Stimulated activated CD8-positive, alpha-beta memory T cell treated with anti-CD3 and anti-CD28 coated beads, Interleukin-12 subunit alpha, Interleukin-12 subunit beta, amount 100 ng/mL, for 1 hour (primary cell): ENCODE data around the gene PNPLA8.
A peak's percentile ranks its signal among the peaks of the same experiment; 100 is the strongest.
"Not testable (repeated sequence)": the region's sequence is repeated elsewhere in the genome, so short reads cannot be mapped to it uniquely, and the experiment has no call there.

Experiments
- DNase-seq: peaks from one replicate; pipeline ENCODE4 v3.0.0-alpha.2; 2020; ENCODE audit warnings: low read depth

Gene PNPLA8

DNA sequence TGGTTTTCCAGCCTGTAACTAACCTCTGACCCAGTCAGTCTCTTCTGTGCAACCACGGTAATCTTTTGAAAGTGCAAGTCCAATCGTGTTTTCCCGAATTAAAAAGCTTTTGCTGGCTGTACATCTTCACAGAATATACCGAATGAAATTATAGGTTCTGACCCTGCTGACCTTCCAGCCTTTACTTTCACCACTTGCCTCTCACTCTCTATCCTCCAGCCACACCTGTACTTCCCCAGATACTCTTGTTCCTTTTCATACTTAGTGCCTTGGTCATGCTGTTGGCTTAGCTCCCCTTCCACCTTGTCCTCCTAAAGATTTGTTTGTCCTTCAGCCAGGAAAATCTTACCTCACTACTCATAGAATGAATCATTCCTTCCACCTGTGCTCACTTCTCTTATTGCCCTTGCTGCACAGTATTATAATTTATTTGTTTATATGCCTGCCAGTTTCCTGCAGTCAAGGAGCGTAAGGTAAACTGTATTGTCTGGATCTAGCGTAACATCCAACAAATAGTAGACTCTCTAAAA, 2.3 kb upstream of the PNPLA8 start:
- DNase-seq, result no peak

DNA sequence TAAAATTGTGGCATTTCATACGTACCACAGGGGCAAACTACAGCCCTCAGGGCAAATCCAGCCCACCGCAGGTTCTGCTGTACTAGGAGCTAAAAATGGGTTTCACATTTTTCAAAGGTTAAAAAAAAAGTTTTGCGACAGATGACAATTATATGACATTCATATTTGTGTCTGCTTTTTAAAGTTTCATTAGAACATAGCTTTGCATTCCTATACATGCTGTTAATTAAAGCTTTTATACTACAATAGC, 758 bp upstream of the PNPLA8 start:
- no peak for DNase-seq

DNA sequence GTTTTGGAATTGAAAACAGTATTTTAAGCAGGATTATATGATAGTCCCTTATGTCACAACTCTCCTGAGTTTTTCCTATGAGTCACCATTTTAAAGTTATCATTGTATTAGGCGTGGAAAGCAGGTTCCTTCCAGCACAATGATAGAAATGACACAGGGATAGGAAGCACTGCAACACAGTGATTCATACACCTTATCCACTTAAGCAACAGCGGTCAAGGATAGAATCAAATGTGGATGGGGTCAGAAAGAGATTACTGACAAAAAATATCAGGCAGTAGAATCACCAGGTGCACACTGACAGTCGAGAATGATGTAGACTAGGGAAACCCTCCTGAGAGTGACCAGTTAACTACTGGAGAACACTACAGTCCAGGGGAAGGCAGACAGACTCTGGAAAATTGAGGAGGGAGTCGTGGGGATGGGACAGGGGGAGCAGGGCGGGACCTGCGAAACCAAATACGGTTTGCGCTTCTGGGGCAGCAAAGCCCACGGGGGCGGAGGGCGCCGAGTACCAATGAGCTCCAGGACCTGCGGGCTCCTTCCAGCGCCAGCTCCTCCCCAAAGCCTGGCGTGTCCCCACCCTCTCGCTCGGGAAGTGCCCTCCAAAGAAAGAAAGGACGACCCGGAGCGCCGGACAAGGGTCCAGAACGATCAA, 479 bp downstream of the PNPLA8 start:
- no peak for DNase-seq

DNA sequence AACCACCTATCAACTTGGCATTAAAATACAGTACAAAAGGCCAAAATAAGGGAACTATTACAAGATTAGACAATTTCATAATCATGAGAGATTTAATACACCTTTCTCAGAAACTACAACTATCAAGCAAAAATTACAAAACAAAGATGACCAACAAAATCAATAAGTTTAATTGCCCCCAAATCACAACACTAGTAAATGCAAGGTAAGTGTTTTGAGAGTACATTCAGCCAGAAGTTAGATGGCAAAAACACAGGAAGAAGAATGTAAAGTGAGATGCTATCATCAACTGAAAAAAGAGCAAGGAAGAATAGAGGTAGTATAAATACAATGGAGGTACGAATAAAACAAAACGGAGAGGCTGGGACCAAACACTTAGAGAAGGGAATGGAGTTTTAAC, 3.2 kb downstream of the PNPLA8 start:
- DNase-seq, result no peak

DNA sequence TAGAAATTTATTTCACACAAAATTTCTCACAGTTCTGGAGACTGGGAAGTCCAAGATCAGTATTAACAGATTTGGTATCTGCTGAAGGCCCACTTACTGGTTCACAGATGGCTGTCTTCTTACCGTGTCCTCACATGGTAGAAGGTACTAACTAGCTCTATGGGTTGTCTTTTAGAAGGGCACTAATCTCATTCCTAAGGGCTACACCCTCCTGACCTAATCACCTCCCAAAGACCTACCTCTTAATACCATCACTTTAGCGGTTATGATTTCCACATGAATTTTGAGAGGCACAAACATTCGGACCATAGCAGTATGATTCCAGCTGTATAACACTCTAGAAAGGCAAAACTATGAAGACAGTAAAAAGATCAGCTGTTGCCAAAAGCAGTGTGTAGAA, 8.0 kb downstream of the PNPLA8 start:
- no peak for DNase-seq

DNA sequence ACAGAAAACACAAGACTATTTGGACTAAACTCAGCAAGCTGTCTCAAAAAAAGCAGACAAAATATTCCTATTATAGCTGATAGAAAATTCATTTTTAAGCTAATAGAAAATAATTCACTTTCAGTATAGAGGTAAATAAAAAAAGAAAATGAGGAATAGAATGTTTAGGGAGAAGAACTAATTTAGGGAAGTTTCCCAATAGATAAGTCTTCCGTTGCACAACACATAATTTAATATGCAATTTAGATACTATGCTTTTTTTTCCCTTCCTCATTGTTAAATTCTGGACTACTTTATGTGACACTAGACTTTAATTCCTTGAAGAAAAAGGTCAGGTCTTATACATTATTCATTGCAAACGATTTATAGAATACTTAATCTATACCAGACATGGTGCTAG, 10.3 kb downstream of the PNPLA8 start:
- no peak for DNase-seq

DNA sequence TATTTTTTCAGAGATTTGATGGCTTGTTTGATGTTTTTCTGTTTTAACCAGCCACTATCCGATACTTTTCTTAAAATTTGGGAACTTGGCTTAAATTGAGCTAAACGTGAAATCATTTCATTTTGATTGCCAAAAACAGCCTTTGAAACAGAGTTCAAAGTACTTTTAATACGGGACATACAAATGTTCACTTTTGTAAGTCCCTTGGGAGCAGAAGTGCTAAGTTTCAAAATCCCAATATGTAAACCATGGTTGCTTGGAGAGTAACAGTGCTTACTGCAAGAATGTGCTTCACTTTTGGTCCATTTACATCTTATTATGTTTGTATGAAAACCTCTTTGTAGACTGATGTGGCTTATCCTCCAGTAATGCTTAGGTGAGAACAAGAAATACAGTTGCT, 10.9 kb downstream of the PNPLA8 start:
- no peak for DNase-seq

DNA sequence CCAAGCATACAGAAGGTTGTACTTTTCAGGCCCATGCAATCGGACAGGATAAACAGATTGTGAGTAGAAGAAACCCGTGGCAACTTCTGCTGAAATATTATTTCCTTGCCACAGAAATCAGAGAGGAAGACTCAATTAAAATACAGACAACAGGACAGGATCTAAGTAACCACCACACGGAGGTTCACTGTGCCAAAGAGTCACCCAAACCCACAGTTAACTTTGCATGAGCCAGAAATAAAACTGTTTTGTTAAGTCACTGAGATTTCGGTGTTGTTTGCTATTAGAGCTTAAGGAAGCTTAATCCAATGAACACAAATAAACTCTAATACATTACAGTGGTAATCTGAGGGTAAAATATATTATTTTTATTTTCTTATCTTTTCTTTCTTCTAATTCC, 14.0 kb downstream of the PNPLA8 start:
- no peak for DNase-seq

DNA sequence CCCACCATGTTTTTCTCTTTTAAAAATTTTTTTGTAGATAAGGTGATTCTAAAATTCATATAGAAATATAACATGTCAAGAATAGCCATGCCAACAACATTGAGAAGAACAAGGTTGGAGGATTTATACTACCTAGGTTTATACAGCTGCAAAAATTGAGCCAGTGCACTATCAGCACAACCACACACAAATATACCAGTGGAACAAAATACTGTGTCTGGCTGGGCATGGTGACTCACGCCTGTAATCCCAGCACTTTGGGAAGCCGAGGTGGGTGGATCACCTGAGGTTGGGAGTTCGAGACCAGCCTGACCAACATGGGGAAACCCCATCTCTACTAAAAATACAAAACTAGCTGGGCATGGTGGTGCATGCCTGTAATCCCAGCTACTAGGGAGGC, 21.4 kb downstream of the PNPLA8 start:
- DNase-seq, result not testable (repeated sequence)

DNA sequence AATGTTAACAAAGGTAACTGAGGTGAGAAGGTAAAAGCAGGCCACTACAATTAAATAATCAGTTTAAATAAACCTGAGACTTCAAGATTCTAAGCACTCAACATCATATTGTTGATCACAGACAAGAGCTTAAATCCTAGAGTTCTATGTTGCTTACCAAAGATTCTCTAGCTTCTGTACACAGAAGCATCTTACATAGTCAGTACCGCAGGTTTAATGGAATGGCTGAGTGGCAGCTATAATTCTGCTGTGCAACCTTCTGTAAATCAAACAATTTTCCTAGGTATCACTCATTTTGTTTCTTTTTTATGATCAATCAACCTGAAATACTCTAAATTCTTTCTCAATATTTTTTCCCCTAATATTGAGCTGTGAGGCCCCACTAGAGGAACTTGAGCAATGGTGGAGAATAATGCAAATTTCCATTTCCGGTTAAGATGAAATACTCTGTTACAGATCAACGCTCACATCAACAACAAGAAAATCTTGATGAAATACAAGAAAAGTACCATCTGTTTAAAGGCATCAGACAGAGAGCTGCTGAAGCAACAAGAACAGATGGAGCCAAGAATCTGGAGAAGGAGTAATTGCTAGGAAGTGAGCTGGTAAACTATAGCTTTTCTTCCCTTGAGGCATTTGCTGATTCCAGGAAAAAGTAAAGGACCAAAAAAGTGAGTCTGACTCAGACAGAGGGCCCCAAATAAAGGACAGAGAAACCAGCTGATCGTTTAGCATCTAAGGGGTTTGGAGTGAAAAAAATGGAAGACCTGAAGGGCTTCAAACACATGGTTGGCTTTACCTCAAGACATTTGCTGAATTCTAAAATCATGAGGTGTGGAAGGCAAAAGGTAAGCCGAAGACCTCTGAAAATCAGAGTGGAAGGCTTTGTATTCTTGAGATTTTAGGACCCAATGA, 22.6 kb downstream of the PNPLA8 start:
- DNase-seq, result no peak

DNA sequence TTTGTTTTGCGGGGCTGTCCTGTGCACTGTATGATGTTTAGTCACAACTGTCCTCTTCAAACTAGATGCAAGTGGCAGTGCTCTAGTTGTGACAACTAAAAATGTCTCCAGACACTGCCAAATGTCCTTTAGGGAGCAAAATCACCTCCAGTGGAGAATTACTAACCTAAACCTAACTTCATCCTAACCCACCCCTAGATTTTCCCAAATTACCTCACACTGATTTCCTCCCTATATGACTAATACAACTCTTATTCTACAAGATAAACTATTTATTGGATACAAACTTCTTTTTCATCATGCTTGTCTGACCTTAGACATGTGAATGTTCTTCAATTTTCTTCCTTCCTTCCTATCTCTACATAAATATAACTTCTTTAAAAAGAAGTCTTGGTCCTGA, 26.4 kb downstream of the PNPLA8 start:
- no peak for DNase-seq

DNA sequence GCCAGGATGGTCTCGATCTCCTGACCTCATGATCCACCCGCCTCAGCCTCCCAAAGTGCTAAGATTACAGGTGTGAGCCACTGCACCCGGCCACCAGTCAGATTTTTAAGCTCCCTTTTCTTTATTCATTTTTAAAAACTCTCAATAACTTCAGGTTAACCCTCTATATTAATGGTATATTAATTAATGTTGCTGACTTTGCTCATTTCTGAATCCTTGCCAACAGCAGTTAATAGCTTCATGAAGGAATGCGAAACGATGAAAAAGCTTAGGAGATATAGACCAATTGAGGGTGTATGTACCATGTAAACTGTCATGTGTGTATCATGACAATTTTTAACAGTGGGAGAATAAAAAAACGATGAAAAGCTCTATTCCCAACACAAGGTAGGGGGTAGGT, 27.5 kb downstream of the PNPLA8 start:
- no peak for DNase-seq

DNA sequence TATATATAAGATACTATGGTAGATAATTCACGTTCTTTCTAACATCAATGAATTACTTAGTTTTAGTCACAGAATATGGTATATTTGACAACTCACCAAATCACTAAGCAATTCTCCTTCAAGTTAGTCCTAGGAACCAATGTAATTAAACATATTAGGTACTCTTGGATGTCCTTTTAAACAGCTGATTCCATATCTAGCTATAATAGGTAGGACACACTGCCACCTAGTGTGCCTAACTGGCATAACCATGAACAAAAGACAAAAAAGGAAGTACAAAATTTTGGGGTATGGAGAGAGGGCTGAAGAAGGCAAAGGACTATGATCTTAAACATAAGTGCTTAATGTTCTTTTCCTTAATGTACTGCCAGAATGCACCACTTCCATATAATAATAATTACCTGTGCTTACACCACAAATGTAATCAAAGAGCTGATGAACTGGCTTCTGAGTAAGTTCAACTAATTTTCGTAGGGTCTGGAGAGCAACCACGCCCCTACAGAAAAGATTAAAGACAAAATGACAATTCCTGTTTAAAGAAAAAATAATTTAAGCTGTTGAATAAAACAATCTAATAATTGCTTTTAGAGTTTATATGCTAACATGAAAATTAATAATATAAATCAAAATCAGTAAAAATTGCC, 28.7 kb downstream of the PNPLA8 start:
- peak; percentile 20 for DNase-seq

DNA sequence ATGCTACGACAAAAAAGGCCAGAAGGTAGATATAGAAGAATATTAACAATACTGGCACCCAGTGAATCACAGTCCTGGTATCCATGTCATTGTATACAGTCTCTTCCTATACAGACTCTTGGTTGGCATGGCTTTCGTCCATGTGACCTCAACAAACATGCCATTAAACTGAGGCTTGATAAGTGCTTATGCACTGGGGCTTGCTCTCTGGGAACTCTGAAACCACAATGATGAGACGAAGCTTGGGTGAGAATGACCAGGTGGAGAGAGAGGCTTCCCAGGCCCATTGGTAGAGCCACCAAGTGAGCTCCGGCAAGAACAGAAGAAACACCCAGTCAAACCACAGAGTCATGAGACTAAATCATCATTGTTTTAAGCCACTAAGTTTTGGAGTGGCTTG, 33.2 kb downstream of the PNPLA8 start:
- no peak for DNase-seq

DNA sequence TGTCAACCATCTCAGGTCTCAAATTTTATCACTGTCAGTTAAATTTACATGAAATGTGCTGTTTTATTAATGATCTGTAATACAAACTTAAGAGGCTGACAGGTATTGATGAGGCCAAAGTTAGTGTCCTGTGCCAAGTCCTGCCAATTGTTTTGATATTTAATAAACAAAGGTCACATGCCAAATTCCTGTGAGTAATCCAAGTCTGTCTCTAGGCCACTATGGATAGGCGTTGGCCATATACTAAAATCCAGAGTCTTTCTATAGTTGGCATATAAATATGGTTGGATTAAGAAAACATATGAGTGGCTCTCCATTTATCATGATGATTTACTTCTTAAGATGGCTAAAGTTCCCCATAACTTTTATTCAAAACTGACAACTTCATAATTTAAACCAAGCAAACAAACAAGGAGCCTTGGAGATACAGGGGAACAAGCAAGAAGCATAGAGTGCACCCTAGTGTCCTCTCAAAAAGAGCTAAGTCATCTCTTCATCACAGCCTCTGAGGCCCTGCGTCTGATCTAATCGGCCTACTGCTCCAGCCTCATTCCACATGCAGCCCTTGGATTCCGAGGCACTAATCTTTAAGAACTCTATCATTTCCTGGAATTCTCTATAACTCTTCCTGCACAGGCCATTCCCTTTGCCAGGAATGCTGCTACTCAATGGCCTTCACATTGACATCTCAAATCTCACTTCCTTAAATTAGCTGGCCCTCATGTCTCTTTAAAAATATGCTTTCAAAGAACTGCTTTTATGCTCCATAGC, 37.0 kb downstream of the PNPLA8 start:
- DNase-seq, result no peak

DNA sequence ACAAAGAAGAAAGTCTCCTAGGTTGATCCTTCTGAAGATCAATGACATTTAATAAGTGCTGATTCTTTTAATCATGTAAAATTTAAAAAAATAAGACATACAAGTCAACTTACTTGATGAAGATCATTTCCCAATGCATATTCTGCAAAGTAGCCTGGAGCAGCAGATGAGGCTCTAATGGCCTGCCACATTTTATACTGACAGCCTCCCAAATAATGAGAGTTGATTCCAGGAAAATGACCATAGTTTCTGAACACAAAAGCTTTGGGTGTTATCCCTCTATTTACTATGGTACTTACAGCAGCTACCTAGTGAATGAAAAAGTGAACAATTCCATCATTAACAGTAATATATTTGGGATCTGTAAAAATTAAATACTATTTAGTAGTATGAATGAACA, 38.3 kb downstream of the PNPLA8 start:
- no peak for DNase-seq

DNA sequence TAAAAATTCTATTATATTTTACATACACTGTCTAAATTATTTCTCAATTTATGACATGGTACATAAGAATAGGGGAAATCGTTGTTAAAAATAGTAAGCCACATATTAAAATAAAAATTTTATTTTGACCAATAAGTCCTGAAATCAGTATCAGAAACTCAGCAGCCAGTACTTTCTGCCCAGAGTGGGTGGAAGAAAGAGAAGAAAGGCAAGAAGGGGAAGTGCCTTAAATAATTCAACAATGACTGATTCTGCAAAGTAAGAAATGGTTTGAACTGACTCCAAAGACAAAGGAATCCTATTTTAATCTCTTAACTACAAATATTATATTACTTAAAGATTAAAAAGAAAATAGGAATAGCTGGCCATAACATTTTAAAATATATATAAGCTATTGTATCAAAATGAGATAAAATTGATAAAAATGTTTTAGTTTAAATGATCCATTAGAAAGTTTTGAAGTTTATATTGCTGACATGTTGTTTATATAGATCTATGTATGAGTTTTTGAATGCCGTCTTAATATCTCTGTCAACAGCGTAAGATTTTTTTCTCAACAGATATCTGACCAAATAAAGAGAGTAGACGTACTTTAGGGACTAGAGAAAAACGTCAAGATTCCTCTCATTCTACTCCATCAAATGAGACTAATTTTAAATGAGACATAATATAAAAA, 39.5 kb downstream of the PNPLA8 start:
- DNase-seq, result no peak

DNA sequence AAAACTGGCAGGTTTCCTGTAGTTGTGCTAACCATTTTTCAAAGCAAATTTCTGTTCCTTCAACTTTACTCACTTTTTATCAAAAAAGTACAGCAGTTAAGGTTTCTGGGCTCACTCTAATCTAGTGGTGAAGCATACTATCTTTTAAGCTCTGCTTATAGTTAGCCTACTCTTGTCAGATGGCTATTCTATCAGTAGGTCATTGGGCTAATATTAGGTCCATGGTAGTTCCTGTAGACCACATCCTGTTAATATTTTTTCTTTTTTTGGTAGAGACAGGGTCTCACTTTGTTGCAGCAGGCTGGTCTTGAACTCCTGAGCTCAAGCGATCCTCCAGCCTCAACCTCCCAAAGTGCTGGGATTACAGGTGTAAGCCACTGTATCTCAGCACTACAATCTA, 41.8 kb downstream of the PNPLA8 start:
- DNase-seq, result no peak

DNA sequence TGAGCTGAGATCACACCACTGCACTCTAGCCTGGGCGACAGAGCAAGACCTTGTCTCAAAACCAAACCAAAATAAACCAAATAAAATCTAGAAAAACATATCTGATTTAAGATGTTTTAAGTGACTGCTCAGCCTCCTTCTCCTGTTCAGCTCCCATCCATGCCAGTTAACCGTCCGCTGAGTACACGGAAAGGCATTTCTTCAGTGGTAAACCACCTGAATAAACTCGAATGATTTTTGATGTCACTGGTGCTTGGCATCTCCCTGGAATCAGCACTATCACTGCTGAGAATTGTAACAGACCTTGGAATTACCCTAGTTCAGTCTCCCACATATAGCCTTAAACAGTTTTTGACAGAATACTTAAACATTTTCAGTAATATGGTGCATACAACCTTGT, 45.6 kb downstream of the PNPLA8 start:
- no peak for DNase-seq

DNA sequence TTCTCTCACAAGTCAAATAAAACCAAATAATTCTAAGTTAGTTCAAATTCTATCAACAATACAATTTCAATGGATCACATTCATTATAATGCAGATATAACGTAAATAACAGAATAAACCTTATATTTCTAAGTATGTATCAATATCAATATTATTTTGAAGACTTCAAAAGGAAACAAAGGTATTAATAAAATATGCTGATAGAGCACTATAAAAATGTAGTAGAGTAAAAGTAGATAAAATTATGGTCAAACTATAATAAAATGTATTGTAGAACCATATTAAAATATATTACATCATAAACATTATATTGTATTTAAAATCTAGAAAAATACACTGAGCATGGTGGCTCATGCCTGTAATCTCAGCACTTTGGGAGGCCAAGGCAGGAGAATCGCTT, 46.2 kb downstream of the PNPLA8 start:
- DNase-seq, result no peak

DNA sequence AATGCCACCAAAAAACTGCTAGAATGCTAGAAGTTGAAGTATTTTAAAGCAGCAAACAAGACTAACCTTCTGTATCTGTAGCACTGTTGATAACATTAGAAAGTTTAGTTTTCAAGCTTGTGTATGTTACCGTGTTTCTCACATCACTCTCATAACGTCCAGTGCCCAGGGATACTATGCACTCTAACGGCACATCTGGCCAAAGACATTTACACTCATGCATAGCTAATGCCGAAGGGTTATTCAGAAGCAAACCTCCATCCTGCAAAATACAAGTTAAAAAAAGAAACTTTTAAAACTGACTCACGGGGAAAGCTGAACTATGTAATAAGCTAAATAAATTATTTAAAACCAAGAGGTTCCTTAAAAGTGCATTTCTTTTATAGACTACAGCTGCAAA, 46.8 kb downstream of the PNPLA8 start:
- no peak for DNase-seq

DNA sequence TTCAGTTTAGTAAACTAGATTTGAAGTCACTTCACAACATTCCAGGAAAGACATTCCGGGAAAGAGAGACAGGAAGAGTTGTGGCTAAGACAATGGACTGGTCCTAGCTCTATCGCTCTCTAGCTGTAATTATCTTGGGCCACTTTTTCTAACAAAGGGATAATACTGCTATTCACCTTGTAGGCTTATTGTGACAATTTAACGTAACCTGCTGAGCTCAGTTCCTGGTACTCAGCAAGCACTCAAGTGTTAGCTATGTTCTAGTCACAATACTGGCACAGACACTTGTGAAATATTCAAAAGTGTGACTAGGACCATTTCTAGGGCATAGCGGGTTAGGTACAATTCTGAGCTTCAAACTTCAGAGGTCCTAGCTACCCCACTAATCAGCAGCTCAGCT, 57.7 kb downstream of the PNPLA8 start:
- DNase-seq, result no peak
